Colonic mucosa (tissue), 4 donors: ENCODE data around the gene C5orf15. TPM values are rescaled to one million over a fixed set of nuclear protein-coding genes. Genes with fewer than 3 reads are reported as not detected.
"Not testable (repeated sequence)": the region's sequence is repeated elsewhere in the genome, so short reads cannot be mapped to it uniquely, and the experiment has no call there.

Source experiments
- DNase-seq: peaks from one replicate; pipeline ENCODE4 v3.0.0-alpha.2; 2020
- H3K27ac ChIP-seq: fragments of 200-600 bp; one replicate; pipeline ENCODE4 v1.8.0; 2021
- H3K27me3 ChIP-seq: fragments of 200-600 bp; one replicate; pipeline ENCODE4 v1.8.0; 2021
- H3K36me3 ChIP-seq: fragments of 200-600 bp; one replicate; pipeline ENCODE4 v1.8.0; 2021
- H3K4me1 ChIP-seq: fragments of 200-600 bp; one replicate; pipeline ENCODE4 v1.8.0; 2021; ENCODE audit warnings: mild to moderate bottlenecking
- H3K4me3 ChIP-seq: fragments of 200-600 bp; one replicate; pipeline ENCODE4 v1.8.0; 2021
- H3K9ac ChIP-seq, 2 donors: one replicate each; pipeline ENCODE4 v1.7.0; 2013; ENCODE audit warnings: control low read depth in 2 of 2, low read depth in 2 of 2, low read length in 2 of 2
- H3K9me3 ChIP-seq: fragments of 200-600 bp; one replicate; pipeline ENCODE4 v1.8.0; 2021
- intact Hi-C: fragments of 100-400 bp; cut with DNase I; formaldehyde crosslinking; loops from one replicate; pipeline ENCODE4 v1.14.1; 2022
- total RNA-seq, 2 donors: library from RNA; stranded (reverse); fragmentation: NEBNext Ultra II Directional in 1 of 2; extraction: Animal tissue kit (Norgen Biotek cat#: 25700) in 1 of 2; gene quantifications; one replicate each; pipeline ENCODE4 v1.2.1, GENCODE V29; 2021
- TF ChIP-seq, protein P1 (sequence below): fragments of 200-600 bp; IDR thresholded peaks from one replicate; pipeline ENCODE4 v1.8.0; 2022; ENCODE audit warnings: antibody characterized with exemption, mild to moderate bottlenecking
- donor health status: healthy.
- donor health status: DM: no; HTN: no; CAD: no.
- donor health status: DM: no; HTN: no; CAD: no.

C5orf15 gene
- total RNA-seq, 2 donors from 2014 or later: 21.1 to 31.9 TPM

DNA sequence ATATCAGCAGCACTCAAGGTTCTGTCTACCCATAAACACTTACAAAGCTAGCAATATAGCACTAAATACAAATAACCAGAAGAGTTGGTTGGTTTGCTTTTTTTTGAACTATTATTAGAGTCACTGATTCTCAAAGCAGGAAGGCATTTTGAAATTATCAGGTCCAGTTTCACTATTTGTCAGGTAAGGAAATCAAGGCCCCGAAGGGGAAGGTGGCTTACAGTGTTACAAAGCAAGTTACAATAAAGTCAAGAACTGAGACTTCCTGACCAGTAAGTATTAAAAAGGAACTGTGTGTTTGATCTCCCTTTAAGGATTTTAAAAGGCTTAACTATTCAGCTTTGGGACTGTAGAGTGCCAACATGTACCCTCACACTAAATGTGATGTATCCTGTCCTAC lies 10.8 kb downstream of the C5orf15 start:
- H3K4me1 ChIP-seq: no peaks in the 10 kb centered on the region
- no peak overlapping the region for H3K27ac ChIP-seq
- DNase-seq: no peak
- H3K4me3 ChIP-seq: no peak overlapping the region
- intact Hi-C loops: no loop called here
- no peaks in the 10 kb centered on the region for H3K9me3 ChIP-seq
- no peaks in the 10 kb centered on the region for H3K27me3 ChIP-seq
- H3K36me3 ChIP-seq: no peaks in the 10 kb centered on the region
- TF ChIP-seq, protein P1, sequence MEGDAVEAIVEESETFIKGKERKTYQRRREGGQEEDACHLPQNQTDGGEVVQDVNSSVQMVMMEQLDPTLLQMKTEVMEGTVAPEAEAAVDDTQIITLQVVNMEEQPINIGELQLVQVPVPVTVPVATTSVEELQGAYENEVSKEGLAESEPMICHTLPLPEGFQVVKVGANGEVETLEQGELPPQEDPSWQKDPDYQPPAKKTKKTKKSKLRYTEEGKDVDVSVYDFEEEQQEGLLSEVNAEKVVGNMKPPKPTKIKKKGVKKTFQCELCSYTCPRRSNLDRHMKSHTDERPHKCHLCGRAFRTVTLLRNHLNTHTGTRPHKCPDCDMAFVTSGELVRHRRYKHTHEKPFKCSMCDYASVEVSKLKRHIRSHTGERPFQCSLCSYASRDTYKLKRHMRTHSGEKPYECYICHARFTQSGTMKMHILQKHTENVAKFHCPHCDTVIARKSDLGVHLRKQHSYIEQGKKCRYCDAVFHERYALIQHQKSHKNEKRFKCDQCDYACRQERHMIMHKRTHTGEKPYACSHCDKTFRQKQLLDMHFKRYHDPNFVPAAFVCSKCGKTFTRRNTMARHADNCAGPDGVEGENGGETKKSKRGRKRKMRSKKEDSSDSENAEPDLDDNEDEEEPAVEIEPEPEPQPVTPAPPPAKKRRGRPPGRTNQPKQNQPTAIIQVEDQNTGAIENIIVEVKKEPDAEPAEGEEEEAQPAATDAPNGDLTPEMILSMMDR: no peak
- no peak overlapping the region for H3K9ac ChIP-seq

DNA sequence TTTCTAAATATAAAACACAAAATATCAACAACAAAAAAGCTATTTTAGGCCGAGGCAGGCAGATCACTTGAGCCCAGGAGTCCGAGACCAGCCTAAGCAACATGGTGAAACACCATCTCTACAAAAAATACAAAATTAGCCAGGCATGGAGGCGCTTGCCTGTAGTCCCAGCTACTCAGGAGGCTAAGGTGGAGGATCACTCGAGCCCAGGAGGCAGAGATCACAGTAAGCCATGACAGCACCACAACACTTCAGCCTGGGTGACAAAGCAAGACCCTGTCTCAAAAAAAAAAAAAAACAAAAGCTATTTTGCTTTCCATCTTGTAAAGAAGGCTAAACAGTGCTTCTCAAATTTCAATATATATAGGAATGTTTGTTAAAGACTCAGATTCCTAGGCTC lies 11.3 kb downstream of the C5orf15 start:
- Histone ChIP-seq H3K9me3 (no peaks in the 10 kb centered on the region), H3K9ac (no peak overlapping the region), H3K4me1 (no peaks in the 10 kb centered on the region), H3K27me3 (no peaks in the 10 kb centered on the region), H3K36me3 (no peaks in the 10 kb centered on the region), H3K27ac (no peak overlapping the region), H3K4me3 (no peak overlapping the region)
- no peak for DNase-seq
- TF ChIP-seq, protein P1: no peak
- intact Hi-C loops: no loop called here

DNA sequence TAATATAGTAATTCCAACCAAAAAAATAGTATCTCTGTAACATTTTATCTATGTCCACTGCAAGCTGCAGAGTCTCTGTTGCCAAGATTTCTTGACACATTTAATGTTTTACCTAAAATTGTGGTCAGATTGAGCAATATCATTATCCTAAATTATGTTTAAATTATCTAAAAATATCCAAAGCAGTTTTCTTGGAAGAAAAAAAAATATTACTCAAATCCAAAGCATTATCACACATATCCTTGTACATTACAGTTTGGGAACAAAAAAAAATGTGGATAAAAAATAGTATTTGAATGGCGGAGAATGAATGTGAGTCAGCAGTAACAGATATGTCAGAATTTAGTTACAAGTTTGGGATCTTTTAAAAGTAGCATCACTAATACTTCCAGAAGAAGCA lies 12.2 kb downstream of the C5orf15 start:
- H3K9ac ChIP-seq, H3K4me1 ChIP-seq, intact Hi-C loops, H3K4me3 ChIP-seq, H3K27me3 ChIP-seq, H3K9me3 ChIP-seq, H3K27ac ChIP-seq, H3K36me3 ChIP-seq, DNase-seq: not testable (repeated sequence)

DNA sequence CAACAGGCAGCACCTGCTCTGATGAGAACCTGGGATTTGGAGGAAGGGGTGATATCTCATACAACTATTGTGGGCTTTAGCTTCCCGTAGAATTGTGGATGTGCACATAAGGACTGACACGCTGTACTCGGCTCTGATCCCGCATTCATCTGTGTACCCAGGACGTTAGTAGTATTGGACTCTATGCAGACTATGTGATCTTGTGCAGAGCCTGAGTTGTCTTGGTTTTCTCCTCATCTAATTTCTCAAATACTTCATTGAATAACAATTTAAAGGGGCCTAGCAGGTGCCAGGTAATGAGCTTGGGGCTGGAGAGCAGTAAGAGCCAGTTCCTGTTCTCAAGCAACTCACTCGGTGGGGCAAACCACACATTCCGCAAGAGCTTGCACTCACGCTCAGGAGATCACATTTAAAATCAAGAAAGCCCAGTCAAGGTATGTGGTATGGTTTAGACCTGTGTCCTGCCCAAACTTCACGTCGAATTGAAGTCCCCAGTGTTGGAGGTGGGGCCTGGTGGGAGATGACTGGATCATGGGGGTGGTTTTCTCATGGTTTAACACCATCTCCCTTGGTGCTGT lies 14.8 kb downstream of the C5orf15 start:
- Histone ChIP-seq H3K27ac (no peak overlapping the region), H3K9ac (peak overlapping the region in 1 of 2 donors; percentile 21)
- TF ChIP-seq, protein P1: no peak

DNA sequence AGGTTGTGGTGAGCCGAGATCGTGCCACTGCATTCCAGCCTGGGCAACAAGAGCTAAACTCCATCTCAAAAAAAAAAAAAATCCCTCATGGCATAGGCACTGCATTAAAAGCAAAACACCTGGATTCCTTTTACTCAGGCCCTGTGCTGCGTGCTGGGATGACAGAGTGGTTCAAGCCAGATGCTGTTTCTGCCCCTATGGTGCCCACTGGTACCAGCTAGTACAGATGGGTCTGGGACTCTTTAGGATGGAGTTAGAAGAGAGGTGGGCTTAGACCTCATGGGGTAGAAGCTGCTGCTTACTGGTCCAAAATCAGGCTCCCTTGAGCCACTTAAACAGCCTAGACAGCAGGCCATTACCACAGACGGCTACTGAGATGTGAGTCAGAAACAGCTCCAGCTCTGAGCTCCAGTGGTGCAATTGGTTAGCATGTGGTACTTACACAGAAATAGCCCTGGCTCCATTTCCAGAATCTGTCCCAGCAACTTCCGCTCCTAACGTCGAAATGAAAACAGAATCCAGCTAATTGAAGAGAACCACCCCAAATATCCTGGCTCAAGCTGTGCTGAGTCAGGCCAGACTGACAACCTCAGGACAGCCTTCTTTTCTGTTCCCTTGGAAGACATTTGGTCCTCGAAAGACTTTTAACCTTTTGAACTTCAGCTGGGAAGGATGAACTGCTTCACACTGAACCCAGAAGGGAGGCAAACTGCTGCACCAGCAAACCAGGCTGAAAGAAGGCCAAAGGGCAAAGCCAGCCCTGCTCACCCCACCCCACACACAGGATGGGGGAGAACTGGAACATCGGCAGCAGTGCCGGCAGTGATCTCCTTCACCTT lies 15.5 kb downstream of the C5orf15 start:
- peak overlapping the region in 1 of 2 donors; percentile 21 for H3K9ac ChIP-seq
- H3K36me3 ChIP-seq: no peaks in the 10 kb centered on the region
- H3K4me1 ChIP-seq: no peaks in the 10 kb centered on the region
- H3K27me3 ChIP-seq: no peaks in the 10 kb centered on the region
- TF ChIP-seq, protein P1: no peak
- H3K27ac ChIP-seq: peak overlapping the region; percentile 47
- DNase-seq: peak; percentile 38
- H3K4me3 ChIP-seq: no peak overlapping the region
- intact Hi-C loops: no loop called here
- H3K9me3 ChIP-seq: no peaks in the 10 kb centered on the region

More for the DNA sequence above, 14.8 kb downstream of the C5orf15 start:
- Histone ChIP-seq H3K4me1 (no peaks in the 10 kb centered on the region), H3K27me3 (no peaks in the 10 kb centered on the region), H3K9me3 (no peaks in the 10 kb centered on the region), H3K4me3 (no peak overlapping the region), H3K36me3 (no peaks in the 10 kb centered on the region)
- no peak for DNase-seq
- intact Hi-C loops: no loop called here
